Forelimb muscle (tissue), 1 donor: ENCODE measurements around the gene TMEM154. TPM values are rescaled to one million over a fixed set of nuclear protein-coding genes. Genes with fewer than 3 reads are reported as not detected.
"Not testable (repeated sequence)": the region's sequence is repeated elsewhere in the genome, so short reads cannot be mapped to it uniquely, and the experiment has no call there.

Source experiments
- DNase-seq: peaks from one replicate; pipeline ENCODE4 v3.0.0-alpha.2; 2013; ENCODE audit warnings: low read depth
- polyA plus RNA-seq: library from polyadenylated mRNA; unstranded; fragments of 120-200 nt; gene quantifications from one replicate; pipeline ENCODE4 v1.2.1, GENCODE V29; 2013; ENCODE audit not compliant: insufficient read length

TMEM154 gene
- polyA plus RNA-seq, 1 donor = 0.68 TPM

DNA sequence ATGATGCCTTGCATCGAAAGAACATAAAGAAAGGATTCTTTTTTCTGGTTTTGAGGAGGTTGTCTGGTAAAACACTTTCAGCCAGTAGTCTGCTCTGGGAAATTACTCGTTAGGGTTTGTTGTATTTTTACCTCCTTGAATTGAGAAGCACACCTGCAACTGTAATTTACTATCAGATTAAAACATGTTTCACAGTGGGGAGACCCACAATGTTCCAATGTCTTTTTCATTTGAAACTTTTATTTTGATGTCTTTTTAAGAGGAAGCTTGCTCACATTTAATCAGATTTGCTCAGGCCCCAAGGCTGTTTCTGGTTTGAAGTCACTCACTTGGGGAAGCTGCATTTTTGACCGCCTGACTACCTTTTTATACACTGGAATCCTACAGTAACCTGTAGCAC, 12.0 kb downstream of the TMEM154 start:
- DNase-seq = no peak

DNA sequence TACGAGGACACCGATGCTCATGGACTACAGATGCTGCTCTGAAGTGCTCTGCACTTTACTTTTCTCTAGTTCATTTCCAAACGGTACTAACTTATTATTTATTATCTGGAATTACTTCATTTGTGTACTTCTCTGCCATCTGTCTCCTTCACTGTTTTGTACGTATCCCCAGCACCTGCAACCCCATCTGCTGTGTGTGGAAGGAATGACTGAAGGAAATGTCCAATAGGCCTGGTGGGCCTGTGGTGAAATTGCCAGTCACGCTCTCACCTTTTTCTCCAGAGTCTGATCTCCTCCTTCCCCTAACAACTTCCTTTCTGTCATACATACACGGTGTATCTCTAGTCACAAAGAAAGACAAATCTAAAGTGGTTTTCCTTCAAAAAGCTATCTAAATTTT, 12.9 kb downstream of the TMEM154 start:
- DNase-seq = no peak

DNA sequence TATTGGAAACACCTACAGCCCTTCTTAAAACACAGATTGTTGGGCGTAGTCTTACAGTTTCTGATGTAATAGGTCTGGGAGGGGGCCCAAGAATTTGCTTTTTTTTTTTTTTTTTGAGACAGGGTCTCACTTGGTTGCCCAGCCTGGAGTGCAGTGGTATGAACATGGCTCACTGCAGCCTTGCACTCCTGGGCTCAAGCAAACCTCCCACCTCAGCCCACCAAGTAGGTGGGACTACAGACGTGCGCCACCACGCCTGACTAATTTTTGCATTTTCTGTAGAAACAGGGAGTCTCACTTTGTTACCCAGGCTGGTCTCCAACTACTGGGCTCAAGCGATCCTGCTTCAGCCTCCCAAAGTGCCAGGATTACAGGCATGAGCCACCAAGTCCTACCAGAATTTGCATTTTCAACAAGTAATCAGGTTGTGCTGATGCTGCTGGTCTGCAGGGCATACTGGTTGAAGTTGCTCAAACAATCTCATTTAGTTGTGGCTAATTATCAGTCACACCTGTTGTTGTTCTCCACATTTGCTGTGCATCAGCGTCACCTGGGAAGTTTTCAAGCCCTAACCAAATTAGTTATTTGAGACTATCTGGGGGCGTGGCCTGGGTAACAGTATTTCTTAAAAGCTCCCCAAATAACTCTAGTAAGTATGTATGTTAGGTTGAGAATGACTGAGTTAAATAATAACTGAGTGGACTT, 14.0 kb downstream of the TMEM154 start:
- no peak for DNase-seq

DNA sequence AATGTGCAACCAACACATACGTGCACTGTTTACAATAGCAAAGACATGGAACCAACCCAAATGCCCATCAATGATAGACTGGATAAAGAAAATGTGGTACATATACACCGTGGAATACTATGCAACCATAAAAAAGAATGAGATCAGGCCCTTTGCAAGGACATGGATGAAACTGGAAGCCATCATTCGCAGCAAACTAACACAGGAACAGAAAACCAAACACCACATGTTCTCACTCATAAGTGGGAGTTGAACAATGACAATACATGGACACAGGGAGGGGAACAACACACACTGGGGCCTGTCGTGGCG, 15.8 kb downstream of the TMEM154 start:
- not testable (repeated sequence) for DNase-seq

DNA sequence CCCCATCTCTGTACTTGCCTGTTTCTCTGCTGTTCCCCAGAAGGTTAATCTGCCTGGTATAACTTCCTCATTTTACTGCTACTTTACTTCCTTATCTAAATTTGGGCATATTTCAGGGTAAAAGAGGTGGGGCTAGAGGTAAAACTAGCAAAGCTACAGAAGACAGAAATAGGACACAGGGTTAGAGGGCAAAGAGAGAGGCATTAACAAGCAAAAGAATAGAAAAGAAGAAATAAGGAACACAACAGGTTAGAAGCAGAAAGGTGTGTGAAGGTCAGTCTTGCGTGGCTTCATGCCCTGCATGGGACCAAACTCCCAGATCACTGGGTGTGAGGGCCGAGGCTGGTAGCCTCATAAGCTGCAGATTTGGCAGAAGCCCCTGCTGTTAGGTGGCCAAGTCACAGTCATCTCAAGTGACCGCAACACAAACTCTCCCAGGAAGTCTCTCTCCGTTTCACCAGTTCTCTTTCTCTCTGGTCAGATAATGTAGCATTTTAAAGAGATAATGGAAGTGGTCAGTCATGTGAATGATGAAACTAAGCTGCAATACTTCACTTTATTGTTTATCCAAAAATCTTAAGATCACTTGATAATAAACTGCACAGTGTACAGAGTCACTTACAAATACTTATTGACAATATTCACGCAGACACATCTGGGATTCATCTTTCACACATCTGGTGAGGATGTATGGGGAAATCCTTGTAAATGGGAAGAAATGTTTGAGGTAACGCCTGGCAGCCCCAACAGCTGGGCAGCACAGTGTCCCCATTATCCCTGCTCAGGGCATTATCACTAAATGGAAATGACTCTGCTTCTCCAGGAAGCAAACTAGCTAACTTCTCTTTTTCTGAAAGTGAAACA, 16.4 kb downstream of the TMEM154 start:
- DNase-seq = no peak

DNA sequence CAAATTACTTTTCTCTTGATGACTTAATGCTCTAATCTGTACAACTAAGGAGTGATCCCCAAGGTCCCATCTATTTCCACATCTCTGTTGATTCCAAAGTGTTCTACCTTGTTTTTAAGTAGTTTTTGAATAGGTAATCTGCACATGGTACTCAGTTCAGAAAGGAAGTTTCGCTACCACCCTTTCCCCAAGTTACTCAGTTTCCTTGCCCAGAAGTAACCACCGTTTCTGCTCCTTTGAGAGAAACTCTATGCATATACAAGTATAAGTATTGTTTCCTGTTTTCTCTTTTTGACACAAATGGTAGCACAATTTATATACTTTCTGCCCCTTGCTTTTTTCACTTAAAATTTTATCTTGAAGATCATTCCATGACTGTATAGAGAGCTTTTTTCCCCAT, 18.1 kb downstream of the TMEM154 start:
- no peak for DNase-seq

DNA sequence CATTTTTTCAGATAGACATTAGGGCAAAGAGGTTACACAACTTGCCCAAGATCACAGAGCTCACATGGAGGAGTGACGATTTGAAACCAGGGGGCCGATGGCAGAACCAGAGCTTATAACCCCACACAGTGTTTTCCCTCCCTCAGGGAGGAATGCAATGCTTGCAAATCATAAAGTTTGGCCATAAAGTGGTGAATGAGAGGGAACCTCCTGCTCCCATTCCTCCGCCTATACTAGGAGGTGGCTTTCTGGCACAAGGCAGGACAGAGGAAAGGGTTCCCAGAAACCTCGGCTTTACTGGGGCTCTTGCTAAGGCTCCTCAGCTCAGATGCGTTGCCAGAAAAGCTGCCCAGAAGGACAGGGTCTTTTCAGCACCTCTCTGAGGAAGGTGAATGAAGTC, 19.3 kb downstream of the TMEM154 start:
- no peak for DNase-seq

DNA sequence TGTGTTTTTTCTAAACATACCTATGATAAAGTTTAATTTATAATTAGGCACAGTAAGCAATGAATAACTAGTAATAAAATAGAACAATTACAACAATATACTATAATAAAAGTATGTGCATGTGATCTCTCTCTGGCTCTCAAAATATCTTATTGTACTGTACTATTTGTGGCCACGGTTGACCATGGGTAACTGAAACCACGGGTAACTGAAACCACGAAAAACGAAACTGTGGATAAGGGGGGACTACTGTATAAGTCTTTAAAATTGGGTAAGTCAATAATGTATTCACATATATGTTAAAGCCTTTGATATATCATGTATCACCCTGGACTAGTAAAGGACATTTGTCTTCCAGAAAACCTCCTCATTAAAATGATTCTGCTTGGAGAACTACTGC, 20.0 kb downstream of the TMEM154 start:
- no peak for DNase-seq

DNA sequence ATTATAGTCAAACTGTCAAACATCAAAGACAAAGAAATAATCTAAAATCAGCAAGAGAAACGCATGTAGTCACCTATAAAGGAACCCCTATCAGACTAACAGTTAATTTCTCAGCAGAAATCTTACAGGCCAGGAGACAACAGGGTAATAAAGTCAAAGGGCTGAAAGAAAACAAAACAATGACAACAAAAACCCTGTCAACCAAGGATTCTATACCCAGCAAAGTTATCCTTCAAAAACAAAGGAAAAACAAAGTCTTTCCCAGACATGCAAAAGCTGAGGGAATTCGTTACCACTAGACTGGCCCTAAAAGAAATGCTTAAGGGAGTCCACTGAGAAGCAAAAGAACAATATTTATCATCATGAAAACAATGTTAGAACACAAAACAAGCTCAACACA, 22.1 kb downstream of the TMEM154 start:
- no peak for DNase-seq

DNA sequence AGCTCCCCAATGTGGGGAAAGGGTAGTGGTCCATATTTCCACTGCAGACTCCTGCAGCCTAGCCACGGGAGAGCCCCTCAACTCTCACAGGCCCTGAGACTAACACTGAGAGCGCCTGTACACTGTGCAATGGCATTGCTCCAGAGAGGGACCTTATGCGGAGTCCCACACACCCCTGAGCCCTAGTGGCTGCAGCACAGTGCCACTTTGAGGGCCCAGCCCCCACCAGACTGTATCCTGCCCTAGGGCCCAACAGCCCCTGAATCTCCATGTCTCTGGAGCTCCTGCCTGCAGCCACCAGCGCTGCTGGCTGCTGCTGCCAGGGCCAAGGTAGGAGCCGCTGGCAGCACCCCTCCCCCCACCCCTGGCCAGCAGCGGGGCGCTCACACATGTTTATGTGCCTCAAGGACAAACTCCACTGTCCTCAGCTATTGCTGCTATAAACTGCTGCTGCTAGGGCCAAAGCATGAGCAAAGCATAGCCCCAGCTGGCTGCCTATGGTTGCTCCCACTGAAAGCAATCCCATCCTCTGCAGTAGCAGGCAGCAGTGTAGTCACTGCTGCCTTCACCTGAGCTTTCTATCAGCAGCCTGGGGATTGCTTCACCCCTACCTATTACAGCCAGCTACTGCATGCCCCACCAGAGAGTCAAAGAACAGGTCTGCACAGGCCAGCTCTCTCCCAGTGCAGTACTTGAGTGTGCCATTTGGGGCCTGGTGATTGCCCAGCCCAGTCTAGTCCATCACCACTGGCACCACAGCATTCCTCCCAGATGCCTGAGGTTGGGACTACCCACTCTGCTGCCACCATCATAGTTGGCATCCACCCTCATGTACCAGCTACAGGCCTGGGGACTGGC, 24.3 kb downstream of the TMEM154 start:
- no peak for DNase-seq

DNA sequence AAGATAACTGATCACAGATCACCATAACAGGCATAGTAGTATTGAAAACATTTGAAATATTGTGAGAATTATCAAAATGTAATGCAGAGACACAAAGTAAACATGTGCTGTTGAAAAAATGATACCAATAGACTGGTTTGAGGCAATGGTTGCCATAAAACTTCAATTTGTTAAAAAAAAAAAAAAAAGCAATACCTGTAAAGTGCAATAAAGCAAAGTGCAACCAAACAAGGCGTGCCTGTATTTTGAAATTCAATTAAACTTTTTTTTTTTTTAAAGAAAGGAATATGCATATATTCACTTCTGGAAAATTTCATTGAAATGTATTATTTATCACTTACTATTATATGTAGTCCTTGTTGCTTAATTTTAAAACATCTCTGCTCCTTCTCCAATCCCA, 27.7 kb downstream of the TMEM154 start:
- DNase-seq = no peak

DNA sequence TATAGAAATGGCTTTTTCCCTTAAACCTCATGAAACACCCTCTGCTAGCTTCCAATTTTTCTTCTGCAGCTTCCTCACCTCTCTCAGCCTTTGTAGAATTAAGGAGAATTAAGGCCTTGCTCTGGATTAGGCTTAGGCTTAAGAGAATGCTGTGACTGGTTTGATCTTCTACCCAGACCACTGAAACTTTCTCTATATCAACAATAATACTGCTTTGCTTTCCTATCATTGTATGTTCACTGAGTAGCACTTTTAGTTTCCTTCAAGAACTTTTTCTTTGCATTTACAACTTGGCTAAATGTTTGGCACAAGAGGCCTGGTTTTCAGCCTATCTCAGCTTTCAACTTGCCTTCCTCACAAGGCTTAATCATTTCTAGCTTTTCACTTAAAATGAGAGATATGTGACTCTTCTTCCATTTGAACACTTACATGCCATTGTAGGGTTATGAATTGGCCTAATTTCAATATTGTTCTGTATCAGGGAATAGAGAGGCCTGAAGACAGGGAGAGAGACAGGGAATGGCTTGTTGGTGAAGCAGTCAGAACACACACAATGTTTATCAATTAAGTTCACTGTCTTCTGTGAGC, 28.2 kb downstream of the TMEM154 start:
- DNase-seq = no peak

DNA sequence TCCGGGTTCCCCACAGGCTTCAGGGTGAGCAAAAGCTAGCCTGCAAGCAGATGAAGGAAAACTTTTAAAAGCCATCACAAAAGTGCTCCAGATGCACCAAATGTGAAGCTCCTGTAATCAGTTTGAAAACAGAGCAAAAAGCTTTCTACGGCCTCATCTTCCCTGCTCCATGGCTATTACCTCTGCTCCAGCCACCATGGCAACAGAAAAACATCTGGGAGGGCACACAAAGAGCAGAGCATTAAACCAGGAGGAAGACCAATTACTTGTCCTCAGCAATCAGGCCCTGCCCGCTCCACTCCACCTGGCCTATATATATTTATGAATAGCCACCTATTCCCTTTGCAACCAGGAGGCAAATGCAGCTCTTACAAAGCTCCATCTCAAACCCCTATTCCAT, 33.6 kb downstream of the TMEM154 start:
- DNase-seq = no peak

DNA sequence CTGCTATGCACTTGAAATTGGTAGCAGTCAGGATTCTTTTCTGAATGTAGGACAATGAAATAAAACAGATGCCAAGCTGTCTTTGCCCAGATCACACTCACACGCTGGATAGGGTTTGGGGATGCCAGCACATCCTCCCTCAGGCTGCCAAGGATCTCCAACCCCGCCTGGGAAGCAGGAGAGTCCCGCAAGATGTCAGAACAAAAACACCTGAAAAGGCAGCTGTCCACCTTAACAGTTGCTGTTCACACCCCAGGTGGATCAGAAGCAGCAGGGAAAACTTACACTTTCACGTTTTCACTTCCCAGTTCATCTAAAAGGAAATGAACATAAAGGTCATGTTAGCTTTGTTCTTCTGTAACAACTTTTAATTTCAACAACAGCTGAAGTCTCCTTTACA, 35.7 kb downstream of the TMEM154 start:
- no peak for DNase-seq

DNA sequence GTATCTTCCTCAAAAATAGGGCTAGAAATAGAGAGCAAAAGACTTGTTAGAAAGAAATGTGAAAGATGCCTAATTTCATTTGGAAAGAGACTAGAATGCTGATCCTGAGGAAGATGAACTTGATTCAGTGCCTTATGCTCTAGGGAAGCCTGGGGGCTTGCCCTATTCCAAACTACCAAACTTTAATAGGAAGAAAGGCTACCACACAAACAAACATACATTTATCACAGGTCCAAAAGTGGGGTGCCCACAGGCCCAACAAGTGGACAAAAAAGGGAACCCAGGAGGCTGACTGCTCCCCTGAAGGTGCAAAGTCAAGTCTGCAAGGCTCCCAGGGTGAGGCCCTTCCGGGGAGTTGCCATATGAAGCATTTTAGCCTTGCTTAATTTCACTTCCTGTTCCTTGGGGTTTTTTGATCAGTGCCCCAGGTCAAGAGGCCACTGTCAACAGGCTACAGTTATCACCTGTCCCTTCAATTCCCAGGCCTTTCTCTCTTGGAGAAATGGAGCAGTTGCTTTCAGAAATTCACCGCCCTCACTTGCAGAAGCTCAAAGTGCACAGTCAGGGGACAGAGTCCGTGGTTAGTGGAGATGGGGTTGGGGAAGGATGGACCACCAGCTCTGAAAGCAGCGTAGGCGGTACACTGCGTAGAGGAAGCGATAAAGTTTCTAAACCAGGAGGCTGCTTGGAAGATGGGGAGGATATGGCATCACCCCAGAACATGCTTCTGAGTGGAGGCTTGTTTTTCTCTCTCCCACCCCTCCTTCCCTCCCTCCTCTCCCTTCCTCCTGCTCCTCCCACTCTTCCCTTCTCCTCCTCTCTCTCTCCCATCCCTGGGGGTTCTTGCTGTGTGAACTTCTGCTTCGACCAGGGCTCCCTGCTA, 36.4 kb downstream of the TMEM154 start:
- no peak for DNase-seq

DNA sequence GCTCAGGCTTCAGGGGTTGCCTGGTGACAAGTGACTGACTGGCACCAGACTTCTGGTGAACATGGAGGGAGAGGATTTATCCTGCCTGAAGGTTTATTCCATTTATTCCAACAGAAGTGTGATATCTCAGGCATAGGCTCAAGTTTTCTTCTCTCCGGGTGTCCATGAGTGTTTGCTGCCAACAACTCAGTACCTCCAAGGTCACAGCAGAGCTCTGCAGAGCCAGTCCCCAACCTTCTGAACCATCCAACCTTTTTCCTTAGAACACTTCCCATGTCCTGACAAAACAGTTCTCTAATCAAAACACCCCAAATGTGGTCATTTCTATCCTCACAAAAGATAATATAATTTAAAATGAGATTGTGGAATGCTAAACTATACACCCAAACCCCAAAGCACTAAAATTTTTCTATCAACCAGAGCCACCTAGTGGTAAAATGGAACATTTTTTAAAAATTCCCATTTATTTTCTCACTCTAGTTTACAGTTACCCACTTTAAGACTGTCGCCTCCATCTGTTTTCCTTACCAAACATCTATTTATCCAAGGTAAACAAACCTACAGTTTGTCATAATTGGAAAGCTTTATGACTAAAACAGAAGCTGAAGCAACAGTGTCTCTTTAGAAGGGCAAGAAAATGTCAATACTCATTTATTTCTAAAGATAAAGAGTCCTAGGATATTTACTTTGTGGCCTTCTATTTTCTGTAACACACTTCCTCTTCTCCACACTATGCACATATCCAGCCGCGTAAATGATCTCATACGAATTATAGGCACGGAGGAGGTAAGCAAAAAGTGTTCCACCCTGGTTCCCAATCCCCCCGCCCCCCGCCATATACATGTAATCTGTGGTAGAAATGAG, 39.5 kb downstream of the TMEM154 start:
- DNase-seq = no peak

DNA sequence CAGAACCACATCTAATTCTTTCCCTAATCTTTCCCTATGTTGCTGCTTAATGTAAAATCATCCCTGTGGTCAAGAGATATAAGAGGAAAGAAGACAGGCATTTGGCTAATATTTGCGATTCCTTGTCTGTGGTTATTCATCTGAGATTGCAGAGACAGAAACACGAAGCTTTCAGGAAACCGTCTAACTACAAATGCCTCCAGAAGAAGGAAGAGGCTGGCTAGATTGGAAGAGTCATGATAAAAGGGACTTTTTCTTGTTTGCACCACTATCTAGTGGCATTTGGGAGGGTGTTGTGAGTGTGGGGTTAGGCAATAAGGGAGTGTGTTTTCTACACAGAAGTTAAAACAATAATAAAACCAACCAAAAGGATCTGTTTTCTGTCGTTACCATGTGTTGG, 43.9 kb downstream of the TMEM154 start:
- no peak for DNase-seq

DNA sequence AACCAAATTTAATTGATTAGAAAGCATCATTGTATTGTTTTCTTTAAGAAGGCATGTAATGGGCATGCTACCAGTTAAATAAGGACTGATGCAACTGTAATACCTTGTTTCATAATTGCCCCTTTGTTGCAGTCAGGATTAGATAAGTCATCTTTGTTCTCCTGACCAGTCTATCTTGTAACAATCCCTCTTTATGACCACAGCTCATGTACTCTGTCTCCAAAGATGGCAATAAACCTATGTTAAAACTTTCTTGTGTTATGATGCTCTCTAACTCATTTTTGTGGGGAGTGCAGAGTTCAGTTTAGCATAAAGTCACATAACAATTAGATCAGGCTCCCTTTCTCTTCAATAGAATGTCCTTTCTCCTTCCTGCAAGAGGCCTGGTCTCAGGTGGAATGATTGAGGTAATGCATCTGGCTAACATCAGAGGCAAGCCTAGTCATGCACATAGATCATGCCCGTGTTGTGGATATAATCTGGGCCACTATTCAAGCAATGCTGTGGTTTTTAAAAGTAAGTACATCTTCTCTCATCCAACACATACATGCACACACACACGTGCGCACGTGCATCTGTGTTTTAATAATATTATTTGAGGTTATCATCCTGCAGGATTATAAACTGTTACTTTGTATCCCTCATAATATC, 45.6 kb downstream of the TMEM154 start:
- DNase-seq = no peak

DNA sequence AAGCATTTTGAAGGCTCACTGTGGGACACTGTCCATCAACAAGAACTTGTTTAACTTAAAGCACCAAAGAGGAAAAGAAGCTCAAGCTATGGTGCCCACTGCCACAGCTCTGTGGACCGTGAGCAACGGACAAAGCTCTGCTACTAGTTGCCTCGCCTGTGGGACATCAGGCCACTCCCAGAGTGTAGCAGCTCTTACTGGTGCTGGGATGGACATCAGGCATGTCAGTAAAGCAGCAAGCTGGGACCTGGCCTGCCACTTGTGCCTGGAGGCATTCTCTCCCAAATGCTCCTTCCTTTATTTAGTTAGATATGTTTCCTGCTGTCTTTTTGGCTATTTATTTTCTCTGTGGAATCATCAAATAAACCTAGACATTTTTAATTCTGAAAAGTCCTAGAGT, 46.7 kb downstream of the TMEM154 start:
- DNase-seq = no peak

DNA sequence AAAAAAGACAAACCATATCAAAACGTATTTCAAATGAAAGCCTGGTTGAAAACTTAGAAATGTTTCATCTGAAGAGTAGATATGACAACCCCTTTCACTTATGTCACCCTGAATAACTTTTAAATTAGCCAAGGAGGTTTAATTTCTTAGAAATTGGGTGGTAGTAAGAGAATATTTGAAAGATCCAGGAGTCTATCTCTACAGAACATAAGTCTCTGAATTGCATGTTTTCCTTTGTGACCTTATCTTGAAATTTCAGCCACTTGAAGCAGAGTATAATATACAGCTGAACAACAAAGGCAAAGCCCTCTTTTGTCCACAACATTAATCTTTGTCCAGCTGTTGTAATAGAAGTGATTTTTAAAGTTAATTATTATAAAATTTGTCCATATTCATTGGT, 49.5 kb downstream of the TMEM154 start:
- DNase-seq = no peak
